ENCODE results near the gene STX18. TPM values are rescaled to one million over a fixed set of nuclear protein-coding genes. Genes with fewer than 3 reads are reported as not detected.
A peak's percentile ranks its signal among the peaks of the same experiment; 100 is the strongest.

The STX18 gene
- total RNA-seq, 1 donor from 2014 or later = 21.1 TPM

DNA sequence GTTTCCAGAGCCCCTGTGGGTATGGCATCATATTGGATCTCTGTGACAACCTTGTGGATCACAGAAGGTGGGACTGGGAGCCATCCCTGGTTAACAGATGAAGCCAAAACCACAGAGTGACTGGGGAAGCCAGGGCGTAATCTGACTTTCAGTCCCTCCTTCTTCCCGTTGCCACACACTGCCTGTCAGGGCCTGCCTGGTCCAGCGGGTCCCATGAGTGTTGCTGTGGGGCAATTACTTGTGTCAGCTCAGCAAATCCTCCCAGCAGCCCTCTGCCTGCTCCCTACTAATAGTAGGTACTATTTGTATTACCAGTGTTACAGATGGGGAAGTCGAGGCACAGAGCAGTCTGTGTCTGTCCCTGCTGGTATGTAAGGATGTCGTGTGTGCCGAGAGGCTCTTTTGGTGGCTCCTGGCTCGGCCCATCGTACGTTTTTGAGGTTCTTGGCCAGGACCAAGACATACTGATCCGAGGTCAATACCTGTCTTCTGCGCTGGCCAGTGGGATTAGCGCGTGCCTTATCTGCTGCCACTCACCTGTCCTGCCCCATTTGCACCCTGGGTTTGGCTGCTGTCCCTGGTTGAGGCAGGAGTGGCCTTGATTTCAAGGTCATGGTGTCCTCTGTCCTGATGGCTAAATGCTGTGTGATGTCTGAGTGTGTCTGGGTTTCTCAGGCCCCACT, 149.2 kb downstream of the STX18 start:
- Mint-ChIP-seq H3K9me3 (ENCODE audit: low read depth) (no peaks in the 10 kb centered on the region), H3K36me3 (ENCODE audit: low read depth) (peaks cover 2% of the 10 kb centered on the region), H3K27ac (ENCODE audit: unreplicated experiment) (no peak overlapping the region), H3K27me3 (ENCODE audit: low read depth) (peaks cover 70% of the 10 kb centered on the region), H3K4me3 (ENCODE audit: unreplicated experiment) (no peak overlapping the region), H3K4me1 (ENCODE audit: low read depth) (peaks cover 16% of the 10 kb centered on the region)
- TF ChIP-seq, protein P1, sequence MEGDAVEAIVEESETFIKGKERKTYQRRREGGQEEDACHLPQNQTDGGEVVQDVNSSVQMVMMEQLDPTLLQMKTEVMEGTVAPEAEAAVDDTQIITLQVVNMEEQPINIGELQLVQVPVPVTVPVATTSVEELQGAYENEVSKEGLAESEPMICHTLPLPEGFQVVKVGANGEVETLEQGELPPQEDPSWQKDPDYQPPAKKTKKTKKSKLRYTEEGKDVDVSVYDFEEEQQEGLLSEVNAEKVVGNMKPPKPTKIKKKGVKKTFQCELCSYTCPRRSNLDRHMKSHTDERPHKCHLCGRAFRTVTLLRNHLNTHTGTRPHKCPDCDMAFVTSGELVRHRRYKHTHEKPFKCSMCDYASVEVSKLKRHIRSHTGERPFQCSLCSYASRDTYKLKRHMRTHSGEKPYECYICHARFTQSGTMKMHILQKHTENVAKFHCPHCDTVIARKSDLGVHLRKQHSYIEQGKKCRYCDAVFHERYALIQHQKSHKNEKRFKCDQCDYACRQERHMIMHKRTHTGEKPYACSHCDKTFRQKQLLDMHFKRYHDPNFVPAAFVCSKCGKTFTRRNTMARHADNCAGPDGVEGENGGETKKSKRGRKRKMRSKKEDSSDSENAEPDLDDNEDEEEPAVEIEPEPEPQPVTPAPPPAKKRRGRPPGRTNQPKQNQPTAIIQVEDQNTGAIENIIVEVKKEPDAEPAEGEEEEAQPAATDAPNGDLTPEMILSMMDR (IDR thresholded peaks at IDR 0.05) = no peak
- DNase-seq (ENCODE audit: low spot score) = peak; percentile 71

- H3K27ac Mint-ChIP-seq (ENCODE audit: unreplicated experiment) = no peak overlapping the region
- peaks cover 2% of the 10 kb centered on the region for H3K36me3 Mint-ChIP-seq (ENCODE audit: low read depth)
- H3K27me3 Mint-ChIP-seq (ENCODE audit: low read depth) = peaks cover 67% of the 10 kb centered on the region
- DNase-seq (ENCODE audit: low spot score) = peak; percentile 37
- no peak overlapping the region for H3K4me3 Mint-ChIP-seq (ENCODE audit: unreplicated experiment)
- TF ChIP-seq, protein P1 (IDR thresholded peaks at IDR 0.05) = no peak
- no peaks in the 10 kb centered on the region for H3K9me3 Mint-ChIP-seq (ENCODE audit: low read depth)
- H3K4me1 Mint-ChIP-seq (ENCODE audit: low read depth) = peaks cover 14% of the 10 kb centered on the region
Measured at GRCh38 chr4:4391866-4392265, 150.0 kb downstream of the STX18 start.

DNA sequence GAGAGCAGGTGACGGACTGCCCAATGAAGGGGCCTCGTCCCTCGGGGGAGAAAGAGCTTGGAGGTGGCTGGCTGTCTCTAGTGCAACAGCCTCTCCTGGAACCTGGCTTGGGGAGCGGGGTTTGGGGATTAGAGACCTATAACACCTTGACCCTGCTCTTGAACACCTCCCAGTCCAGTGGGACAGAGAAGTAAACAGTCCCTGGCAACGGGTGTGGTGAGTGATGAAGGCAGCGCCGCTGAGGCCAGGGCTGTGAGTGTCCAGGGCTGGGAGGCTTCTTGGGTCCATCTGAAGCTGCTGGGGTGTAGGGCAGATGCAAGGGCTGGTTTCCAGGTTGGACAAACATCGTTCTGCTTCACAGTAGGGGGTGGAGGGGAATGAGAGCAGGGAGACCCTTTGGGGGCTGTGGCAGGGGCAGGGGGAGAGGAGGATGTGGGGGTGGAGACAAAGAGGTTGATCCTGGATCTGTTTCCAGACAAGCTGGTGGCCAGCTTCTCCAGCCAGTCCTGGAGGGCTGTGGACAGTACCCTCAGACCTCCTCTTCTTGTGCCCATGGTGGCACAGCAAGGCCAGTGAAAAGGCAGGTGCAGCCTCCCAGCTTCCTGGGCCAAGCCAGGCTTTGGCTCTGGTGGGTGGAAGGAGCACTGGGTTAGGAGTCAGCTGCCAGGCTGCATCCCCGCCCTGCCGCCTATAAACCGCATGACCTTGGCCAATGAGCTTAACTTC, 151.2 kb downstream of the STX18 start:
- H3K4me1 Mint-ChIP-seq (ENCODE audit: low read depth) = peaks cover 11% of the 10 kb centered on the region
- H3K27me3 Mint-ChIP-seq (ENCODE audit: low read depth) = peaks cover 60% of the 10 kb centered on the region
- no peak overlapping the region for H3K27ac Mint-ChIP-seq (ENCODE audit: unreplicated experiment)
- TF ChIP-seq, protein P1 (IDR thresholded peaks at IDR 0.05) = no peak
- H3K9me3 Mint-ChIP-seq (ENCODE audit: low read depth) = no peaks in the 10 kb centered on the region
- no peak overlapping the region for H3K4me3 Mint-ChIP-seq (ENCODE audit: unreplicated experiment)
- peak; percentile 83 for DNase-seq (ENCODE audit: low spot score)
- H3K36me3 Mint-ChIP-seq (ENCODE audit: low read depth) = peaks cover 2% of the 10 kb centered on the region

GRCh38 chr4:4390046-4390445, 151.8 kb downstream of the STX18 start:
- peaks cover 11% of the 10 kb centered on the region for H3K4me1 Mint-ChIP-seq (ENCODE audit: low read depth)
- DNase-seq (ENCODE audit: low spot score) = peak; percentile 51
- H3K36me3 Mint-ChIP-seq (ENCODE audit: low read depth) = peaks cover 2% of the 10 kb centered on the region
- H3K27me3 Mint-ChIP-seq (ENCODE audit: low read depth) = peaks cover 54% of the 10 kb centered on the region
- no peaks in the 10 kb centered on the region for H3K9me3 Mint-ChIP-seq (ENCODE audit: low read depth)
- H3K27ac Mint-ChIP-seq (ENCODE audit: unreplicated experiment) = no peak overlapping the region
- TF ChIP-seq, protein P1 (IDR thresholded peaks at IDR 0.05) = no peak
- no peak overlapping the region for H3K4me3 Mint-ChIP-seq (ENCODE audit: unreplicated experiment)

DNA sequence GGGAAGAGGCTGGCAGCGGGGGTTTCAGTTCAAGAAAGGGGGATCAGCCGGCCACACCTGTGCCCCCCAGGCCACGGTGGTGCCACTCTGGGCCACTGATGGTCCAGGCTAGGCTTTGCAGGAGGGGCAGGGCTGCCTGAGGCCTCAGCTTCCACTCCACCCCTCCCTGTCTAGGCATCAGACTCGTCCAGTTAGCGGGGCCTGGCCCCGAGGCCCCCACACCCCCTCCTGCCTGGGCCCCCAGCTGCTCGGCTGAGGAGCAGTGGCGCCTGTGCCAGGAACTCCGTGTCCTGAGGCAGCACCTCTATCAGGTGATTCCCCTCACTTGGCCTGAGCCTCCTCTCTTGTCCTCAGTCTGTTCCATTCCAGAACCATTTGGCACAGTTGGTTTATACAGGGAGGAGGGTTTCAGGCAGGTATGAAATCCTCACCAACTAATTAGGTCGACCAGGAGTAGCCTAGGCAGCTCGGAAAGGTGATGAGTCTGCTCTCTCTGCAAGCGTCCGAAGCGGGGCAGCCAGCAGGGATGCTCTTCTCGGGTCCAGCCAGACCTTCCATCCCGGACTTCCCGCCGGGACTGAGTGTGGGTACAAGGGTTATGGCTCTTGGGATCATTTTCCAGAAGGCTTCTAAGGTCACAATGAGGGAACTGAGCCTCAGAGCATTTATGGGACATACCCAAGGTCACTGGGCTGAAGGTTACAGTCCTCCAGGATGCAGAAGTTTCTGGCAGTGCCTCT, 152.8 kb downstream of the STX18 start:
- Mint-ChIP-seq H3K27ac (ENCODE audit: unreplicated experiment) (no peak overlapping the region), H3K36me3 (ENCODE audit: low read depth) (peaks cover 2% of the 10 kb centered on the region), H3K9me3 (ENCODE audit: low read depth) (no peaks in the 10 kb centered on the region), H3K27me3 (ENCODE audit: low read depth) (peaks cover 56% of the 10 kb centered on the region), H3K4me3 (ENCODE audit: unreplicated experiment) (no peak overlapping the region), H3K4me1 (ENCODE audit: low read depth) (peaks cover 11% of the 10 kb centered on the region)
- TF ChIP-seq, protein P1 (IDR thresholded peaks at IDR 0.05) = no peak
- peak; percentile 73 for DNase-seq (ENCODE audit: low spot score)
